HepG2 (cell line): ENCODE data around the gene ASB4. TPM values are rescaled to one million over a fixed set of nuclear protein-coding genes. Genes with fewer than 3 reads are reported as not detected.

ENCODE experiments used
- ATAC-seq: fragments of 200-7000 bp; cut with Tn5 transposase; 3 replicates; pipeline ENCODE4 v1.9.1; 2020; ENCODE audit warnings: mild to moderate bottlenecking, moderate library complexity
- BruUV-seq: library from RNA; stranded (reverse); fragments of 400-500 nt; replicated peaks from 2 replicates; lab custom pipeline; 2021; lab: Mats Ljungman, UMichigan
- CTCF ChIA-PET: fragments of 300-600 bp; formaldehyde crosslinking; extraction: SDS; loops from one replicate; lab custom pipeline; 2021; ENCODE audit warnings: low total read pairs, inconsistent platforms, low intra/inter-chr PET ratio; lab: Yijun Ruan, JAX
- POLR2A ChIA-PET: fragments of 350-600 bp; sonication (Branson Sonifier 250); formaldehyde crosslinking; loops from one replicate; lab custom pipeline; 2020; ENCODE audit warnings: antibody characterized with exemption, inconsistent platforms; lab: Yijun Ruan, JAX
- DNase-seq: peaks from one replicate; pipeline ENCODE4 v3.0.0-alpha.2; 2015; ENCODE audit warnings: low spot score
- FAIRE-seq: peaks from 3 replicates; lab custom pipeline; 2011; peaks lifted over from hg19 to GRCh38; lab: Jason Lieb, UNC
- H2AFZ ChIP-seq: one replicate; pipeline ENCODE4 v1.6.1; 2011; ENCODE audit warnings: low read length, inconsistent platforms
- H3K27ac ChIP-seq: fragments of 300-600 bp; 3 replicates; pipeline ENCODE4 v1.8.0; 2011; ENCODE audit warnings: mixed run types, mild to moderate bottlenecking, mixed read lengths, low read length, inconsistent platforms; ENCODE audit not compliant: insufficient read depth; ENCODE audit errors: extremely low read length
- H3K27me3 ChIP-seq, 2 experiments: fragments of 200-600 bp in 1 of 2; 2 replicates in 1 of 2; 3 replicates in 1 of 2; pipeline versions ENCODE4 v1.6.0 to v1.8.0; 2011; ENCODE audit warnings: low read length in 2 of 2, mild to moderate bottlenecking in 2 of 2, moderate library complexity in 2 of 2, inconsistent platforms in 1 of 2; ENCODE audit not compliant: insufficient read depth in 2 of 2, control insufficient read depth in 1 of 2
- H3K36me3 ChIP-seq, 2 experiments: fragments of 200-600 bp in 1 of 2; replicated peaks in 1 of 2; 2 replicates in 1 of 2; 3 replicates in 1 of 2; pipeline versions ENCODE4 v1.5.1 to v1.8.0; 2011; ENCODE audit warnings: low read length in 2 of 2, inconsistent platforms in 1 of 2; ENCODE audit not compliant: insufficient read depth in 2 of 2, control insufficient read depth in 1 of 2
- H3K4me1 ChIP-seq: 2 replicates; pipeline ENCODE4 v1.5.1; 2012; ENCODE audit warnings: low read length, inconsistent platforms; ENCODE audit not compliant: insufficient read depth
- H3K4me2 ChIP-seq: 2 replicates; pipeline ENCODE4 v1.6.0; 2011; ENCODE audit warnings: low read depth, low read length, inconsistent platforms
- H3K4me3 ChIP-seq, 3 experiments: fragments of 200-600 bp in 1 of 3; sonication (generic), shearing (Covaris generic) in 1 of 3; replicated peaks in 1 of 3; 2 replicates each; pipeline ENCODE4 v1.5.1; 2011 to 2016; ENCODE audit warnings: low read length in 3 of 3, inconsistent platforms in 2 of 3, low read depth in 2 of 3, mild to moderate bottlenecking in 2 of 3, control low read depth in 1 of 3, mixed read lengths in 1 of 3; ENCODE audit not compliant: insufficient read depth in 1 of 3
- H3K79me2 ChIP-seq: one replicate; pipeline ENCODE4 v1.6.1; 2011; ENCODE audit warnings: low read length, inconsistent platforms; ENCODE audit not compliant: insufficient read depth
- H3K9ac ChIP-seq: 2 replicates; pipeline ENCODE4 v1.6.0; 2011; ENCODE audit warnings: mild to moderate bottlenecking, low read depth, low read length, inconsistent platforms; ENCODE audit not compliant: insufficient read depth
- H3K9me3 ChIP-seq: 2 replicates; pipeline ENCODE4 v1.5.1; 2012; ENCODE audit warnings: mild to moderate bottlenecking, low read length
- H4K20me1 ChIP-seq: 2 replicates; pipeline ENCODE4 v1.6.0; 2011; ENCODE audit warnings: inconsistent platforms, mild to moderate bottlenecking, low read length, moderate library complexity; ENCODE audit not compliant: insufficient read depth
- IKZF4 ChIP-seq: sonication (generic); formaldehyde crosslinking; IDR thresholded peaks from 2 replicates; pipeline ENCODE4 v1.5.1; 2020; ENCODE audit warnings: borderline replicate concordance, mild to moderate bottlenecking, low read depth, missing genetic modification reagents; ENCODE audit errors: not compliant biosample characterization
- ONECUT2 ChIP-seq: sonication (generic); formaldehyde crosslinking; IDR thresholded peaks from 2 replicates; pipeline ENCODE4 v1.4.0; 2020; ENCODE audit warnings: missing genetic modification reagents
- SMAD9 ChIP-seq: sonication (generic); formaldehyde crosslinking; IDR thresholded peaks from 2 replicates; pipeline ENCODE4 v1.5.1; 2020; ENCODE audit warnings: mild to moderate bottlenecking, missing genetic modification reagents
- SRSF1 ChIP-seq: fragments of 200-400 bp; formaldehyde crosslinking; optimal IDR thresholded peaks from 2 replicates; pipeline ENCODE3; 2017; ENCODE audit warnings: mild to moderate bottlenecking, low read depth, low read length, moderate library complexity
- XBP1 ChIP-seq: sonication (generic); formaldehyde crosslinking; IDR thresholded peaks from 2 replicates; pipeline ENCODE4 v1.5.0; 2020; ENCODE audit warnings: missing genetic modification reagents
- ZIK1 ChIP-seq: sonication (generic); formaldehyde crosslinking; IDR thresholded peaks from 2 replicates; pipeline ENCODE4 v1.5.0; 2020; ENCODE audit warnings: mild to moderate bottlenecking, low read depth, missing genetic modification reagents, borderline replicate concordance
- ZKSCAN1 ChIP-seq: fragments of 150-350 bp; IDR thresholded peaks from 2 replicates; pipeline ENCODE4 v1.6.1; 2014; ENCODE audit warnings: low read length
- ZNF556 ChIP-seq: sonication (generic); formaldehyde crosslinking; IDR thresholded peaks from 2 replicates; pipeline ENCODE4 v1.4.0; 2020; ENCODE audit warnings: mild to moderate bottlenecking, missing genetic modification reagents, borderline replicate concordance
- ZNF615 ChIP-seq: sonication (generic); formaldehyde crosslinking; IDR thresholded peaks from 2 replicates; pipeline ENCODE4 v1.5.0; 2020; ENCODE audit warnings: mild to moderate bottlenecking, missing genetic modification reagents, borderline replicate concordance
- ZNF768 ChIP-seq: sonication (generic); formaldehyde crosslinking; IDR thresholded peaks from 2 replicates; pipeline ENCODE4 v1.4.0; 2020; ENCODE audit warnings: missing genetic modification reagents
- WGBS: methylation state at CpG from one replicate; pipeline ENCODE4 v1.1.6; 2017; ENCODE audit warnings: low lambda C conversion rate; 5-methylcytosine and 5-hydroxymethylcytosine counted together
- in situ Hi-C: cut with HindIII; loops from 2 replicates; pipeline ENCODE4 v1.10.0; 2017; ENCODE audit warnings: low pct_unique_long_range_greater_than_20kb; ENCODE audit not compliant: extremely low pct_ligation_motif_present
- intact Hi-C: fragments of 100-400 bp; cut with micrococcal nuclease; formaldehyde crosslinking; loops from one replicate; pipeline ENCODE4 v1.10.0; 2022; ENCODE audit not compliant: unreplicated experiment
- polyA plus RNA-seq, 8 experiments: library from polyadenylated mRNA; depleted of rRNA in 3 of 8; stranded (reverse) in 7 of 8; unstranded in 1 of 8; fragments of >200 nt; fragmentation: Illumina TruSeq in 4 of 8; extraction: Trizol in 4 of 8; gene quantifications; 2 replicates each; pipeline versions ENCODE4 v1.2.1 to v1.2.3, GENCODE V29; 2011 to 2016; ENCODE audit warnings: low read depth in 4 of 8, missing spikeins in 1 of 8, mixed read lengths in 1 of 8; ENCODE audit not compliant: insufficient read depth in 1 of 8
- total RNA-seq, 5 experiments: library from RNA; depleted of rRNA; stranded (reverse); fragments of >200 nt; fragmentation: Illumina TruSeq; extraction: Trizol; gene quantifications; 2 replicates each; pipeline ENCODE4 v1.2.3, GENCODE V29; 2016; ENCODE audit warnings: low read depth in 1 of 5
- TF ChIP-seq, protein P1 (sequence below): sonication (generic); formaldehyde crosslinking; IDR thresholded peaks from 2 replicates; pipeline ENCODE4 v1.4.0; 2020; ENCODE audit warnings: mild to moderate bottlenecking, missing genetic modification reagents
- TF ChIP-seq, protein P2 (sequence below): sonication (generic); formaldehyde crosslinking; IDR thresholded peaks from 2 replicates; pipeline ENCODE4 v1.4.0; 2020; ENCODE audit warnings: missing genetic modification reagents

ASB4 gene
- total and polyA plus RNA-seq, 2 of the 13 experiments (the other 11 are each of a cell fraction or from before 2014, with no cell fraction given), result 1.1 to 4.0 TPM

DNA sequence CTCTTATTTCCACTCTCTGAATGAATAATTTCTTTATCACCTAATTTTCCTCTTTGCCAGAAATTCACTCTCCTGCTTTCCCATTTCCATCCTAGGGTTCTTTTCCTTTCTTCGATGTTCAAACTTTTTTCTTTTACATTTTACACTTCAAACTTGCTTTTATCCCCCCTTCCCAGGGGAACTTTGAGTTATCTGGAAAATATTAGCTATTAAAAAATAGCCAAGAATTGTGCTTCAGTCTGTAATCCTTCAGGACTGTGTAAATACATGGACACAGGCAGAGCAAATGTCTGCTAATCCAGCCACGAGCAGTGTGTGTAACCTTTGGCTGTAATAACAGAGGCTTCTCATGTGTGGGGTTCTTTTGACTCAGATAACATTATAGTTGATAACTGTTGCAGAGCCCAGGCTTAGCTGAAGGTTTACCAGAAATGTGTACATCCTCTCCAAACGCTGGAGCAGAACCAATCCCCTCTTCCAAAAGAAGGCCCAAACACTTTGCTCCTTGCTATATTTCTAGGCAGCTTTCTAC lies 4.6 kb downstream of the ASB4 start (continued):
- TF ChIP-seq ONECUT2 (CRISPR knock-in tag) (no peak), ZIK1 (CRISPR knock-in tag) (no peak), SMAD9 (CRISPR knock-in tag) (no peak)

DNA sequence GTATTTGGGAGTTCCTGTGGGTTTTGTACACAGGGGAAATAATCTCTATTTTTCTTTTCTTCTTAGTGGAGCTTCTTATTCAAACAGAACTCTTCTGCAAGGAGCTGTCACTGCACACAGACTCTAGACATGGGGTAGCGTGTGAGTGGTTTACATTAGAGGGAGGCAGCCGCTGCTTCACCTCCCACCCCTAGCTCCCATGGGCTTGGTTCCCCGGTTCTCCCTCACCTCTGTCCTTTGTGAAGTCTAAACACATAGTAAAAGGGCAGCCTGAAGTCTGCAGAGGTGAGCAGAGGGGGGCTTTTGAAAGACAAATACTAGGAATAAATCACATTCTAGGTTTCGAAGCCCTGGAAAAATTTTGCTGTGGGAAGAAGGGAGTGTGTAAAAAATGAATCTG lies 5.5 kb downstream of the ASB4 start:
- H2AFZ ChIP-seq, result no peak overlapping the region
- ChIA-PET POLR2A (interaction anchor here (0.9 to 1.1 kb wide), 2 partner anchors 13 to 95 kb away, joined by 5 to 6 read pairs; partner anchors contain the start of gene PON3), CTCF (no interaction called here)
- peaks cover 83% of the 10 kb centered on the region for H3K4me1 ChIP-seq
- intact Hi-C loops, result no loop called here
- no peak for ATAC-seq
- in situ Hi-C loops, result no loop called here
- H3K4me3 ChIP-seq, result no peak overlapping the region
- no peaks in the 10 kb centered on the region for H3K9me3 ChIP-seq
- H3K27me3 ChIP-seq, result no peaks in the 10 kb centered on the region
- no TSS peak for BruUV-seq
- no peaks in the 10 kb centered on the region for H4K20me1 ChIP-seq
- no peaks in the 10 kb centered on the region for H3K79me2 ChIP-seq
- FAIRE-seq, result no peak
- no peak for DNase-seq
- H3K4me2 ChIP-seq, result no peak overlapping the region
- H3K27ac ChIP-seq, result no peak overlapping the region
- no peaks in the 10 kb centered on the region for H3K36me3 ChIP-seq
- 70% methylated on average over 4 of the region's 4 CpGs for WGBS
- no peak overlapping the region for H3K9ac ChIP-seq
- TF ChIP-seq ZNF768 (CRISPR knock-in tag), result no peak
- TF ChIP-seq XBP1 (CRISPR knock-in tag), result no peak
- no peak for TF ChIP-seq ZNF615 (CRISPR knock-in tag)
- TF ChIP-seq, protein P1, sequence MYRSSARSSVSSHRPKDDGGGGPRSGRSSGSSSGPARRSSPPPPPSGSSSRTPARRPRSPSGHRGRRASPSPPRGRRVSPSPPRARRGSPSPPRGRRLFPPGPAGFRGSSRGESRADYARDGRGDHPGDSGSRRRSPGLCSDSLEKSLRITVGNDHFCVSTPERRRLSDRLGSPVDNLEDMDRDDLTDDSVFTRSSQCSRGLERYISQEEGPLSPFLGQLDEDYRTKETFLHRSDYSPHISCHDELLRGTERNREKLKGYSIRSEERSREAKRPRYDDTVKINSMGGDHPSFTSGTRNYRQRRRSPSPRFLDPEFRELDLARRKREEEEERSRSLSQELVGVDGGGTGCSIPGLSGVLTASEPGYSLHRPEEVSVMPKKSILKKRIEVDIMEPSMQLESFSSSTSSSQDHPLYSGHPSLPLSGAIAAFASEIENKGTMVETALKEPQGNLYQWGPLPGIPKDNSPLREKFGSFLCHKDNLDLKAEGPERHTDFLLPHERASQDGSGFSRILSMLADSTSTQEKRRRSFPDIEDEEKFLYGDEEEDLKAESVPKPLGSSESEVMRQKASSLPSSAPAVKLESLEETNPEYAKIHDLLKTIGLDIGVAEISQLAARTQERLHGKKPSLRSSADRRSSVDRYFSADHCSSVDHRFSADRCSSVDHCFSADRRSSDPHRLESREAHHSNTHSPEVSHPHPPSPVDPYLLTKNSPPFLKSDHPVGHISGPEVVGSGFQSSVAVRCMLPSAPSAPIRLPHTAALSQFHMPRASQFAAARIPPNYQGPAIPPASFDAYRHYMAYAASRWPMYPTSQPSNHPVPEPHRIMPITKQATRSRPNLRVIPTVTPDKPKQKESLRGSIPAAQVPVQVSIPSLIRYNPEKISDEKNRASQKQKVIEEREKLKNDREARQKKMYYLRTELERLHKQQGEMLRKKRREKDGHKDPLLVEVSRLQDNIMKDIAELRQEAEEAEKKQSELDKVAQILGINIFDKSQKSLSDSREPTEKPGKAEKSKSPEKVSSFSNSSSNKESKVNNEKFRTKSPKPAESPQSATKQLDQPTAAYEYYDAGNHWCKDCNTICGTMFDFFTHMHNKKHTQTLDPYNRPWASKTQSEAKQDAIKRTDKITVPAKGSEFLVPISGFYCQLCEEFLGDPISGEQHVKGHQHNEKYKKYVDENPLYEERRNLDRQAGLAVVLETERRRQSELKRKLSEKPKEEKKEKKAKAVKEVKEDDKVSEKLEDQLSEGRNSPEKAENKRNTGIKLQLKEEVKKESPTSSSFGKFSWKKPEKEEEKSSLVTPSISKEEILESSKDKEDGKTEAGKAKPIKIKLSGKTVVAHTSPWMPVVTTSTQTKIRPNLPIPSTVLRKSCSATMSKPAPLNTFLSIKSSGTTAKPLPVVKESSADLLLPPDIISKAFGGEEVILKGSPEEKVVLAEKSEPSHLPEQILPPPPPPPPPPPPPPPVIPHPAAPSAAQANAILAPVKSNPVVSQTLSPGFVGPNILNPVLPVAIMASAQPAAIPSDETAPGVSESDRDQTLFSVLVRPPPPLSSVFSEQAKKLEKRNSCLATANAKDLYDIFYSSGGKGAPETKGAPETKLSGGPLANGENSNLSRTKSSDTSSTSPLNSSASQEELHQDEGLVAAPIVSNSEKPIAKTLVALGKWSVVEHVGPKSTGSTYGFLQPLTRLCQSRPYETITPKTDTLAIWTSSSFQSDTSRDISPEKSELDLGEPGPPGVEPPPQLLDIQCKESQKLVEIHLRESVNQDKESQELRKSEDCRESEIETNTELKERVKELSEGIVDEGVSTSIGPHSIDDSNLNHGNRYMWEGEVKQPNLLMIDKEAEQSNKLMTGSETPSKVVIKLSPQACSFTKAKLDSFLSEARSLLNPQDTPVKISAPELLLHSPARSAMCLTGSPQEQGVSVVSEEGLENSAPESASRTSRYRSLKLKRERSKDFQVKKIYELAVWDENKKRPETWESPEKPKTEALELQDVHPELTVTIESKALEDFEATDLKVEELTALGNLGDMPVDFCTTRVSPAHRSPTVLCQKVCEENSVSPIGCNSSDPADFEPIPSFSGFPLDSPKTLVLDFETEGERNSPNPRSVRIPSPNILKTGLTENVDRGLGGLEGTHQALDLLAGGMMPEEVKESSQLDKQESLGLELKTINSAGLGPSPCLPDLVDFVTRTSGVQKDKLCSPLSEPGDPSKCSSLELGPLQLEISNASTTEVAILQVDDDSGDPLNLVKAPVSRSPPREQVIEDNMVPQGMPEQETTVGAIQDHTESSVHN, result no peak
- TF ChIP-seq, protein P2, sequence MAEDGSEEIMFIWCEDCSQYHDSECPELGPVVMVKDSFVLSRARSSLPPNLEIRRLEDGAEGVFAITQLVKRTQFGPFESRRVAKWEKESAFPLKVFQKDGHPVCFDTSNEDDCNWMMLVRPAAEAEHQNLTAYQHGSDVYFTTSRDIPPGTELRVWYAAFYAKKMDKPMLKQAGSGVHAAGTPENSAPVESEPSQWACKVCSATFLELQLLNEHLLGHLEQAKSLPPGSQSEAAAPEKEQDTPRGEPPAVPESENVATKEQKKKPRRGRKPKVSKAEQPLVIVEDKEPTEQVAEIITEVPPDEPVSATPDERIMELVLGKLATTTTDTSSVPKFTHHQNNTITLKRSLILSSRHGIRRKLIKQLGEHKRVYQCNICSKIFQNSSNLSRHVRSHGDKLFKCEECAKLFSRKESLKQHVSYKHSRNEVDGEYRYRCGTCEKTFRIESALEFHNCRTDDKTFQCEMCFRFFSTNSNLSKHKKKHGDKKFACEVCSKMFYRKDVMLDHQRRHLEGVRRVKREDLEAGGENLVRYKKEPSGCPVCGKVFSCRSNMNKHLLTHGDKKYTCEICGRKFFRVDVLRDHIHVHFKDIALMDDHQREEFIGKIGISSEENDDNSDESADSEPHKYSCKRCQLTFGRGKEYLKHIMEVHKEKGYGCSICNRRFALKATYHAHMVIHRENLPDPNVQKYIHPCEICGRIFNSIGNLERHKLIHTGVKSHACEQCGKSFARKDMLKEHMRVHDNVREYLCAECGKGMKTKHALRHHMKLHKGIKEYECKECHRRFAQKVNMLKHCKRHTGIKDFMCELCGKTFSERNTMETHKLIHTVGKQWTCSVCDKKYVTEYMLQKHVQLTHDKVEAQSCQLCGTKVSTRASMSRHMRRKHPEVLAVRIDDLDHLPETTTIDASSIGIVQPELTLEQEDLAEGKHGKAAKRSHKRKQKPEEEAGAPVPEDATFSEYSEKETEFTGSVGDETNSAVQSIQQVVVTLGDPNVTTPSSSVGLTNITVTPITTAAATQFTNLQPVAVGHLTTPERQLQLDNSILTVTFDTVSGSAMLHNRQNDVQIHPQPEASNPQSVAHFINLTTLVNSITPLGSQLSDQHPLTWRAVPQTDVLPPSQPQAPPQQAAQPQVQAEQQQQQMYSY (CRISPR knock-in tag), result no peak
- TF ChIP-seq SRSF1, result no peak
- TF ChIP-seq ZNF556 (CRISPR knock-in tag), result no peak
- TF ChIP-seq ZKSCAN1, result no peak
- no peak for TF ChIP-seq IKZF4
